H9 (cell line): ENCODE measurements around the gene LDLRAD4. TPM values are rescaled to one million over a fixed set of nuclear protein-coding genes. Genes with fewer than 3 reads are reported as not detected.
A peak's percentile ranks its signal among the peaks of the same experiment; 100 is the strongest.

Experiments
- DNase-seq: peaks from one replicate; pipeline ENCODE4 v3.0.0-alpha.2; 2017
- H2AFZ ChIP-seq: one replicate; pipeline ENCODE4 v1.6.1; 2013; ENCODE audit warnings: mild to moderate bottlenecking, low read length, control low read depth, moderate library complexity
- H2AK5ac ChIP-seq: 2 replicates; pipeline ENCODE4 v1.6.1; 2013; ENCODE audit warnings: low read length, control low read depth, mixed read lengths; ENCODE audit not compliant: insufficient read length
- H2BK120ac ChIP-seq: one replicate; pipeline ENCODE4 v1.6.1; 2013; ENCODE audit warnings: low read depth, mild to moderate bottlenecking, low read length, control low read depth, inconsistent platforms; ENCODE audit not compliant: poor library complexity, severe bottlenecking
- H2BK12ac ChIP-seq: 2 replicates; pipeline ENCODE4 v1.6.1; 2013; ENCODE audit warnings: low read length, control low read depth, mixed read lengths, low read depth; ENCODE audit not compliant: insufficient read length
- H2BK15ac ChIP-seq: 2 replicates; pipeline ENCODE4 v1.6.1; 2013; ENCODE audit warnings: low read depth, low read length, control low read depth
- H2BK20ac ChIP-seq: one replicate; pipeline ENCODE4 v1.6.1; 2013; ENCODE audit warnings: low read depth, mild to moderate bottlenecking, low read length, control low read depth, inconsistent platforms; ENCODE audit not compliant: poor library complexity, severe bottlenecking
- H2BK5ac ChIP-seq: 2 replicates; pipeline ENCODE4 v1.6.1; 2013; ENCODE audit warnings: low read length, control low read depth, mixed read lengths; ENCODE audit not compliant: insufficient read length
- H3K14ac ChIP-seq: 2 replicates; pipeline ENCODE4 v1.6.1; 2013; ENCODE audit warnings: low read length, control low read depth; ENCODE audit not compliant: insufficient read depth
- H3K18ac ChIP-seq: 2 replicates; pipeline ENCODE4 v1.6.1; 2013; ENCODE audit warnings: low read depth, mild to moderate bottlenecking, mixed read lengths, low read length, control low read depth; ENCODE audit not compliant: insufficient read length
- H3K23ac ChIP-seq: 2 replicates; pipeline ENCODE4 v1.6.1; 2013; ENCODE audit warnings: low read length, control low read depth, mixed read lengths, low read depth; ENCODE audit not compliant: insufficient read length
- H3K23me2 ChIP-seq: 2 replicates; pipeline ENCODE4 v1.6.1; 2013; ENCODE audit warnings: low read depth, mild to moderate bottlenecking, mixed read lengths, low read length, control low read depth; ENCODE audit not compliant: insufficient read length, poor library complexity, severe bottlenecking
- H3K27ac ChIP-seq: 2 replicates; pipeline ENCODE4 v1.5.1; 2013; ENCODE audit warnings: low read length, control low read depth, mixed read lengths, low read depth; ENCODE audit not compliant: insufficient read length
- H3K27me3 ChIP-seq: 2 replicates; pipeline ENCODE4 v1.6.1; 2013; ENCODE audit warnings: low read length, control low read depth, inconsistent platforms; ENCODE audit not compliant: insufficient read depth
- H3K4ac ChIP-seq: 2 replicates; pipeline ENCODE4 v1.6.1; 2013; ENCODE audit warnings: low read depth, mild to moderate bottlenecking, control low read depth, inconsistent platforms, low read length, moderate library complexity
- H3K4me1 ChIP-seq: 2 replicates; pipeline ENCODE4 v1.6.1; 2013; ENCODE audit warnings: low read length, control low read depth, inconsistent platforms; ENCODE audit not compliant: insufficient read depth
- H3K4me2 ChIP-seq: 2 replicates; pipeline ENCODE4 v1.6.1; 2013; ENCODE audit warnings: low read length, control low read depth, mixed read lengths; ENCODE audit not compliant: insufficient read length, insufficient read depth
- H3K56ac ChIP-seq: 2 replicates; pipeline ENCODE4 v1.6.1; 2013; ENCODE audit warnings: low read depth, mild to moderate bottlenecking, mixed read lengths, low read length, control low read depth; ENCODE audit not compliant: insufficient read length
- H3K79me1 ChIP-seq: 2 replicates; pipeline ENCODE4 v1.6.1; 2013; ENCODE audit warnings: low read depth, mild to moderate bottlenecking, moderate library complexity, low read length, control low read depth, inconsistent platforms; ENCODE audit not compliant: insufficient read depth, poor library complexity, severe bottlenecking
- H3K79me2 ChIP-seq: 2 replicates; pipeline ENCODE4 v1.6.1; 2013; ENCODE audit warnings: low read length, control low read depth, inconsistent platforms; ENCODE audit not compliant: insufficient read depth
- H3K9ac ChIP-seq: 2 replicates; pipeline ENCODE4 v1.6.1; 2013; ENCODE audit warnings: low read length, control low read depth, mixed read lengths; ENCODE audit not compliant: insufficient read length; ENCODE audit errors: extremely low read depth
- H3K9me3 ChIP-seq: one replicate; pipeline ENCODE4 v1.6.1; 2013; ENCODE audit warnings: low read depth, low read length, inconsistent platforms; ENCODE audit not compliant: control insufficient read depth
- H3T11ph ChIP-seq: one replicate; pipeline ENCODE4 v1.6.1; 2013; ENCODE audit warnings: mild to moderate bottlenecking, low read length, control low read depth, inconsistent platforms
- H4K20me1 ChIP-seq: one replicate; pipeline ENCODE4 v1.6.1; 2013; ENCODE audit not compliant: control insufficient read depth, insufficient read length, insufficient read depth
- H4K5ac ChIP-seq: 2 replicates; pipeline ENCODE4 v1.6.1; 2013; ENCODE audit warnings: low read depth, mild to moderate bottlenecking, mixed read lengths, low read length, control low read depth; ENCODE audit not compliant: insufficient read length
- H4K8ac ChIP-seq: replicated peaks from 2 replicates; pipeline ENCODE4 v1.6.1; 2013; ENCODE audit warnings: low read length, control low read depth, mixed read lengths, low read depth; ENCODE audit not compliant: insufficient read length
- H4K91ac ChIP-seq: 2 replicates; pipeline ENCODE4 v1.6.1; 2013; ENCODE audit warnings: low read depth, mild to moderate bottlenecking, moderate library complexity, mixed read lengths, low read length, control low read depth; ENCODE audit not compliant: insufficient read length
- H3K27ac Mint-ChIP-seq, 3 experiments: 2 replicates in 2 of 3; 3 replicates in 1 of 3; pipeline ENCODE4 v1.8.0; 2020 to 2021; ENCODE audit warnings: mixed read lengths in 3 of 3, mild to moderate bottlenecking in 1 of 3, moderate library complexity in 1 of 3
- H3K27me3 Mint-ChIP-seq: 2 replicates; pipeline ENCODE4 v1.8.0; 2021; ENCODE audit warnings: low read depth, mild to moderate bottlenecking, moderate library complexity, mixed read lengths
- H3K36me3 Mint-ChIP-seq, 3 experiments: 2 replicates in 2 of 3; 3 replicates in 1 of 3; pipeline ENCODE4 v1.8.0; 2020 to 2021; ENCODE audit warnings: low read depth in 3 of 3, mixed read lengths in 3 of 3; ENCODE audit not compliant: insufficient read depth in 1 of 3
- H3K4me1 Mint-ChIP-seq, 2 experiments: 2 replicates each; pipeline ENCODE4 v1.8.0; 2020; ENCODE audit warnings: mixed read lengths in 2 of 2
- H3K4me3 Mint-ChIP-seq, 2 experiments: 2 replicates in 1 of 2; 3 replicates in 1 of 2; pipeline ENCODE4 v1.8.0; 2020 to 2021; ENCODE audit warnings: mild to moderate bottlenecking in 2 of 2, mixed read lengths in 2 of 2, moderate library complexity in 1 of 2
- H3K9me3 Mint-ChIP-seq, 2 experiments: 2 replicates in 1 of 2; 3 replicates in 1 of 2; pipeline ENCODE4 v1.8.0; 2020; ENCODE audit warnings: mild to moderate bottlenecking in 2 of 2, mixed read lengths in 2 of 2, moderate library complexity in 1 of 2
- WGBS: extraction: QIAGEN DNeasy Blood & Tissue Kit; methylation state at CpG from one replicate; pipeline ENCODE4 v1.1.7; 2013; ENCODE audit warnings: missing lambda C conversion rate, low lambda C conversion rate, mixed read lengths; ENCODE audit not compliant: insufficient read length; ENCODE audit errors: extremely low coverage; 5-methylcytosine and 5-hydroxymethylcytosine counted together
- total RNA-seq: library from RNA; stranded (reverse); gene quantifications from 2 replicates; pipeline ENCODE4 v1.2.1, GENCODE V29; 2021
- TF ChIP-seq, protein P1 (sequence below): fragments of 200-600 bp; sonication (generic); conservative IDR thresholded peaks from 3 replicates; pipeline ENCODE4 v1.8.0; 2021; ENCODE audit warnings: antibody characterized with exemption, mild to moderate bottlenecking

Gene LDLRAD4
- total RNA-seq, 1 experiment from 2014 or later = 3.9 TPM

DNA sequence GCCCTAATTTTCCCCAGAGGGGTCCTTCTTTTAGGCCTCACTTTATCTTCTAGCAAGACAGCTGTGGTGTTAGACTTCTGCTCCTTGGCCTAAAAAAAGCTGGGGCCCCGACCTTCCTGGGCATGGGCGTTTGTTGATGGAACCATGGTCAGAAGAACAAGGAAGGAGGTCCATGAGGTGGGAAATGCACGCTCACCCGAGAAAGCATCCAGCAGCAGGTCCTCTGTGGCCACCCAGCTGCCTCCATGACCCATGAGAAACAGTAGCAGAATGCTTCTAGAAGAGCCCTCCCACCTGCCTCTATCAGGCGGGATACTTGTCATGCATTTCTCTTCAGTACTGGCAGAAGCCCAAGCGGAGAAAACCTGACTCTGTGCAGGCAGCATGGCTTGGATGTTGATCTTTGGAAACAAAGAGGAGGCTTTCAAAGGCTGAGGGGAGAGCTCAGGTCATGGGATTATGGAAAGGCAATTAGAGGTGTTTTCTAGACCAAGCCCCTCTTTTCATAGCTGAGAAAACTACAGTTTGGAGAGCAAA is 258.7 kb downstream of the LDLRAD4 start:
- Histone ChIP-seq H3K79me1 (no peaks in the 10 kb centered on the region), H2BK20ac (no peak overlapping the region), H3K18ac (no peak overlapping the region), H2BK15ac (no peak overlapping the region), H3K27ac (no peak overlapping the region), H2BK5ac (no peak overlapping the region), H3K14ac (no peak overlapping the region), H2BK12ac (no peak overlapping the region), H2BK120ac (no peak overlapping the region), H3T11ph (no peak overlapping the region), H3K4me1 (no peaks in the 10 kb centered on the region), H3K9me3 (no peaks in the 10 kb centered on the region), H3K79me2 (0 out of 2 replicates have a peak, but pooled peaks cover 2% of the 10 kb centered on the region), H3K56ac (no peak overlapping the region), H3K23ac (no peak overlapping the region), H3K4ac (no peak overlapping the region), H3K9ac (no peak overlapping the region), H3K27me3 (no peaks in the 10 kb centered on the region), H3K4me2 (no peak overlapping the region), H4K5ac (no peak overlapping the region), H3K23me2 (no peaks in the 10 kb centered on the region), H4K91ac (no peak overlapping the region), H4K8ac (no peak overlapping the region), H2AFZ (no peak overlapping the region), H2AK5ac (no peak overlapping the region), H4K20me1 (no peaks in the 10 kb centered on the region)
- DNase-seq = no peak
- Mint-ChIP-seq H3K9me3 (peaks cover 0 to 4% of the 10 kb centered on the region in 2 experiments; a peak in 3 of 5 replicates), H3K4me3 (no peak overlapping the region), H3K27ac (peak overlapping the region in 1 of 3 experiments; percentile 48; a peak in 1 of 7 replicates), H3K27me3 (peaks cover 6% of the 10 kb centered on the region), H3K4me1 (peaks cover 15 to 21% of the 10 kb centered on the region in 2 experiments), H3K36me3 (peaks cover 0 to 6% (median 0%) of the 10 kb centered on the region in 3 experiments; a peak in 2 of 7 replicates)
- no CpG with 5 or more reads among the region's 6 CpGs for WGBS
- TF ChIP-seq, protein P1, sequence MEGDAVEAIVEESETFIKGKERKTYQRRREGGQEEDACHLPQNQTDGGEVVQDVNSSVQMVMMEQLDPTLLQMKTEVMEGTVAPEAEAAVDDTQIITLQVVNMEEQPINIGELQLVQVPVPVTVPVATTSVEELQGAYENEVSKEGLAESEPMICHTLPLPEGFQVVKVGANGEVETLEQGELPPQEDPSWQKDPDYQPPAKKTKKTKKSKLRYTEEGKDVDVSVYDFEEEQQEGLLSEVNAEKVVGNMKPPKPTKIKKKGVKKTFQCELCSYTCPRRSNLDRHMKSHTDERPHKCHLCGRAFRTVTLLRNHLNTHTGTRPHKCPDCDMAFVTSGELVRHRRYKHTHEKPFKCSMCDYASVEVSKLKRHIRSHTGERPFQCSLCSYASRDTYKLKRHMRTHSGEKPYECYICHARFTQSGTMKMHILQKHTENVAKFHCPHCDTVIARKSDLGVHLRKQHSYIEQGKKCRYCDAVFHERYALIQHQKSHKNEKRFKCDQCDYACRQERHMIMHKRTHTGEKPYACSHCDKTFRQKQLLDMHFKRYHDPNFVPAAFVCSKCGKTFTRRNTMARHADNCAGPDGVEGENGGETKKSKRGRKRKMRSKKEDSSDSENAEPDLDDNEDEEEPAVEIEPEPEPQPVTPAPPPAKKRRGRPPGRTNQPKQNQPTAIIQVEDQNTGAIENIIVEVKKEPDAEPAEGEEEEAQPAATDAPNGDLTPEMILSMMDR = no peak
